Cardiac muscle cell (in vitro differentiated cells and primary cell): Measurements from ENCODE around the gene TTLL4. TPM values are rescaled to one million over a fixed set of nuclear protein-coding genes. Genes with fewer than 3 reads are reported as not detected.

Experiments used
- DNase-seq, 2 donors: peaks; one replicate each; pipeline versions ENCODE4 v3.0.0 to v3.0.0-alpha.2; 2010 to 2017; ENCODE audit warnings: low read depth in 1 of 2, low spot score in 1 of 2
- H3K27ac ChIP-seq: fragments of 200-600 bp; sonication (generic); 2 replicates; pipeline ENCODE4 v1.5.1; 2016
- H3K27me3 ChIP-seq: fragments of 200-600 bp; sonication (generic); 2 replicates; pipeline ENCODE4 v1.6.0; 2016; ENCODE audit warnings: control low read depth
- H3K36me3 ChIP-seq: fragments of 200-600 bp; sonication (generic); 2 replicates; pipeline ENCODE4 v1.5.1; 2016; ENCODE audit warnings: control low read depth
- H3K4me1 ChIP-seq: fragments of 200-600 bp; sonication (generic); 2 replicates; pipeline ENCODE4 v1.8.1; 2017; ENCODE audit warnings: low read depth, mild to moderate bottlenecking, mixed run types
- H3K4me3 ChIP-seq: fragments of 200-600 bp; sonication (generic); 2 replicates; pipeline ENCODE4 v1.5.1; 2016; ENCODE audit warnings: mild to moderate bottlenecking
- H3K9me3 ChIP-seq: fragments of 200-600 bp; sonication (generic); 2 replicates; pipeline ENCODE4 v1.5.1; 2017; ENCODE audit warnings: low read depth, mild to moderate bottlenecking, control low read depth
- polyA plus RNA-seq: library from polyadenylated mRNA; unstranded; fragments of >200 nt; fragmentation: Nextera tagmentation; extraction: Ambion mirVana; gene quantifications from 2 replicates; pipeline ENCODE4 v1.2.1, GENCODE V29; 2016
- total RNA-seq: library from RNA; depleted of rRNA; stranded (reverse); fragments of >200 nt; gene quantifications from 2 replicates; pipeline ENCODE4 v1.2.3, GENCODE V29; 2016
- TF ChIP-seq, protein P1 (sequence below): IDR thresholded peaks from 2 replicates; pipeline ENCODE4 v1.5.1; 2012; ENCODE audit warnings: low read depth, mild to moderate bottlenecking, low read length

The TTLL4 gene
- total and polyA plus RNA-seq, 2 experiments from 2014 or later, result 27.9 to 36.0 TPM

DNA sequence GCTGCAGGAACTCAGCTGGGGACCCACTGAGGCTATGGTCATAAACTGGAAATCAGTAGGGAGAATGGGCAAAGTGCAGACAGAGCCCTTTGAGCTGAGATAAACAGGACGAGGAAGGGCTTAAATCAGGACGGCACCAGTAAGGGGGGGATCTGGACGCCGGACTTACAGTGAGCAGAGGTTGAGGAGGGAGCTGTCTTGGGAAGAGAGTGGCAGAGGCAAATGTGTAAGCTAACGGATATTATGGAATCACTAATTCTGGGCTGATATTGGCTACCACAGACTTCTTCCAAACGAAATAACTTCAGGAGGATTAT, 71.9 kb downstream of the TTLL4 start:
- peak; percentile 29 to 46 for DNase-seq
- Histone ChIP-seq H3K27ac (peak overlapping the region; percentile 86), H3K27me3 (no peaks in the 10 kb centered on the region), H3K9me3 (no peaks in the 10 kb centered on the region), H3K4me1 (peaks cover 29% of the 10 kb centered on the region), H3K36me3 (no peaks in the 10 kb centered on the region), H3K4me3 (peak overlapping the region; percentile 45)
- TF ChIP-seq, protein P1, sequence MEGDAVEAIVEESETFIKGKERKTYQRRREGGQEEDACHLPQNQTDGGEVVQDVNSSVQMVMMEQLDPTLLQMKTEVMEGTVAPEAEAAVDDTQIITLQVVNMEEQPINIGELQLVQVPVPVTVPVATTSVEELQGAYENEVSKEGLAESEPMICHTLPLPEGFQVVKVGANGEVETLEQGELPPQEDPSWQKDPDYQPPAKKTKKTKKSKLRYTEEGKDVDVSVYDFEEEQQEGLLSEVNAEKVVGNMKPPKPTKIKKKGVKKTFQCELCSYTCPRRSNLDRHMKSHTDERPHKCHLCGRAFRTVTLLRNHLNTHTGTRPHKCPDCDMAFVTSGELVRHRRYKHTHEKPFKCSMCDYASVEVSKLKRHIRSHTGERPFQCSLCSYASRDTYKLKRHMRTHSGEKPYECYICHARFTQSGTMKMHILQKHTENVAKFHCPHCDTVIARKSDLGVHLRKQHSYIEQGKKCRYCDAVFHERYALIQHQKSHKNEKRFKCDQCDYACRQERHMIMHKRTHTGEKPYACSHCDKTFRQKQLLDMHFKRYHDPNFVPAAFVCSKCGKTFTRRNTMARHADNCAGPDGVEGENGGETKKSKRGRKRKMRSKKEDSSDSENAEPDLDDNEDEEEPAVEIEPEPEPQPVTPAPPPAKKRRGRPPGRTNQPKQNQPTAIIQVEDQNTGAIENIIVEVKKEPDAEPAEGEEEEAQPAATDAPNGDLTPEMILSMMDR, result no peak

DNA sequence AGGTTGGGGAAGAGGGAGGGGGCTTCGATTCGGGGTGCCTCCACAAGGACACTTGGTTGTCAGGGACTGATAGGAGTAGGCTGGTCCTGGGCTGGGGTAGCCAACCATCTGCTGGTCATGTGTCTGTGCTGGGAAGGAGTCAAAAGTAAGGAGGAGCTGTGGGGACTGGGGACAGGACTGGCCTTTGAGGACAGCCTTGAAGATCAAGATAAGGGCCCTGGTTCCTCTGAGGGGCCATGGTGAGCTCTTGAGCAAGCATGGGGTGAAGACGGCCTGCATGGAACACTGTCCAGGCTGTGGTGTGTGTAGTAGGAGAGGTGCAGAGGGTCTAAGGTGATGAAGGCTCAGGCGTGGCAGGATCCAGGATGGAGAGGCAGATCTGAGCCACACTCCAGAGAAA, 73.1 kb downstream of the TTLL4 start:
- Histone ChIP-seq H3K9me3 (no peaks in the 10 kb centered on the region), H3K4me1 (peaks cover 34% of the 10 kb centered on the region), H3K27me3 (no peaks in the 10 kb centered on the region), H3K36me3 (no peaks in the 10 kb centered on the region), H3K4me3 (peak overlapping the region; percentile 45), H3K27ac (no peak overlapping the region)
- TF ChIP-seq, protein P1, result no peak
- no peak for DNase-seq

DNA sequence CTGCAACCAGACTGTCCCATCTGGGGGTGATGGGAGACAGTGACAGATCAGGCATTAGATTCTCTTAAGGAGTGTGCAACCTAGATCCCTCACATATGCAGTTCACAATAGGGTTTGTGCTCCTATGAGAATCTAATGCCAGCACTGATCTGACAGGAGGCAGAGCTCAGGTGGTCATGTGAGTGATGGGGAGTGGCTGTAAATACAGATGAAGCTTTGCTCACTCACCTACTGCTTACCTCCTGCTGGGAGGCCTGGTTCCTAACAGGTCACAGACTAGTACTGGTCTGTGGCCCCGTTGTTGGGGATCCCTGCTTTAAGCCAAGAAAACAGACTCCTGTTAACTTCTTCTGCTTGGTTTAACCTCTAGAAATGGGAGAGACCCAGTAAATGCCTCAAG, 74.5 kb downstream of the TTLL4 start:
- H3K27me3 ChIP-seq, result no peaks in the 10 kb centered on the region
- no peak overlapping the region for H3K27ac ChIP-seq
- H3K4me1 ChIP-seq, result peaks cover 47% of the 10 kb centered on the region
- no peak overlapping the region for H3K4me3 ChIP-seq
- DNase-seq, result no peak
- H3K36me3 ChIP-seq, result no peaks in the 10 kb centered on the region
- no peaks in the 10 kb centered on the region for H3K9me3 ChIP-seq
- TF ChIP-seq, protein P1, result no peak

DNA sequence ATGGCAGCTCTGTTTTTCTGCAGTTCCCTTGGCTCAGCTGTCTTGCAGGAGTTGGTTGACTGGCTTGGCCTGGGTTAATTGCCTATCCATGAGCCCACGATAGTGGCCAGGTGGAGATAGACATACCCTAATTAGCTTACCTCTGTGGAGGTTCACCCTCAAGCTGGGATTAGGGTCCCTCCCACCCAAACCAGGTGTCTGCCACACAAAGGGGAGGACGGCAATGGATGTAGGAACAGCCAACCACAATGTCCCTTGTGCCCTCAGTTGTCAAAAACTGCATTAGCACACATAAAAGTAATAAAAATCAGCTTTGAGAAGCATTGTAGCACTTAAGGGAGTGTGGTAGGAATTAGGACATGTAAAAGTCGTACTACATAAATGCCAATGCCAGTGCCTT, 75.5 kb downstream of the TTLL4 start:
- Histone ChIP-seq H3K4me3 (no peak overlapping the region), H3K27ac (no peak overlapping the region), H3K9me3 (no peaks in the 10 kb centered on the region), H3K4me1 (peaks cover 44% of the 10 kb centered on the region), H3K36me3 (no peaks in the 10 kb centered on the region), H3K27me3 (no peaks in the 10 kb centered on the region)
- TF ChIP-seq, protein P1, result no peak
- no peak for DNase-seq

DNA sequence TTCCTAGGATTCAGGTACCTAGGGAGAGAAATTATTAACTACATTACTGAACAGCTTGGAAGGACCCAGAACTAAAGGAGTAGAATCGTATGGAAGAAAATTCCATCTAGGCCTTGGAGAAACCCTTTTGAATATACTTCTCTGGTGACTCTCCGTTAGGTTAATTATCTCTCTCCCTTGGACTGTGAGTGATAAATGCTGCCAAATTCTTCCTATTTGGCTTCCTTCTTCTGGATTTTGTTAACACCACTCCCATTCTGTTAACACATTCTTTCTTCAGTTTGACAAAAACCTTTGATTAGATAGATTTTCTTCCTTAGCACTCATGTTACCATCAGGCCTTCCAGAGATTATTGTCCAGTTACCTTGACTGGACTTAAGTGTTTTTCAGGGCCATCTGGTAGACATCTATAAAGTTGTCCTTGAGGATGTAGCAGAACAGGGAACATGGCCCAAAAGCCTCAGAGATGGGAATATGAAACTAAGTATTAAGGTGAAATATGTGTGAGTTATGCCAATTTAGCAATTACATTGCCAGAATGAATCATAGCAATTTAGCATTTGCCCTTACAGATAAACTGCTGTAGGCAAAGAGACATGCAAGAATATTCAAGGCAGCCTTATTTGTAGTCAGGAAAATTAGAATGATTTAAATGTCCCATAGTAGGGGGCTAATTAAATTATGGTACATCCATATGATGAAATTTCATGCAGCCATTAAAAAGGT, 78.1 kb downstream of the TTLL4 start:
- Histone ChIP-seq H3K9me3 (no peaks in the 10 kb centered on the region), H3K27ac (peak overlapping the region; percentile 53), H3K36me3 (no peaks in the 10 kb centered on the region), H3K4me1 (peaks cover 34% of the 10 kb centered on the region), H3K4me3 (no peak overlapping the region), H3K27me3 (no peaks in the 10 kb centered on the region)
- TF ChIP-seq, protein P1, result no peak
- DNase-seq, result peak; percentile 24 to 52
